ACHN (cell line): ENCODE results near the gene FAM13B.
"Not testable (repeated sequence)": the region's sequence is repeated elsewhere in the genome, so short reads cannot be mapped to it uniquely, and the experiment has no call there.

ENCODE experiments used
- DNase-seq: peaks from one replicate; pipeline ENCODE4 v3.0.0-alpha.2; 2015
- in situ Hi-C: cut with HindIII; loops from 2 replicates; pipeline ENCODE4 v1.10.0; 2017; ENCODE audit warnings: low sequenced_read_pairs, low pct_ligation_motif_present, low pct_unique_long_range_greater_than_20kb

The FAM13B gene

DNA sequence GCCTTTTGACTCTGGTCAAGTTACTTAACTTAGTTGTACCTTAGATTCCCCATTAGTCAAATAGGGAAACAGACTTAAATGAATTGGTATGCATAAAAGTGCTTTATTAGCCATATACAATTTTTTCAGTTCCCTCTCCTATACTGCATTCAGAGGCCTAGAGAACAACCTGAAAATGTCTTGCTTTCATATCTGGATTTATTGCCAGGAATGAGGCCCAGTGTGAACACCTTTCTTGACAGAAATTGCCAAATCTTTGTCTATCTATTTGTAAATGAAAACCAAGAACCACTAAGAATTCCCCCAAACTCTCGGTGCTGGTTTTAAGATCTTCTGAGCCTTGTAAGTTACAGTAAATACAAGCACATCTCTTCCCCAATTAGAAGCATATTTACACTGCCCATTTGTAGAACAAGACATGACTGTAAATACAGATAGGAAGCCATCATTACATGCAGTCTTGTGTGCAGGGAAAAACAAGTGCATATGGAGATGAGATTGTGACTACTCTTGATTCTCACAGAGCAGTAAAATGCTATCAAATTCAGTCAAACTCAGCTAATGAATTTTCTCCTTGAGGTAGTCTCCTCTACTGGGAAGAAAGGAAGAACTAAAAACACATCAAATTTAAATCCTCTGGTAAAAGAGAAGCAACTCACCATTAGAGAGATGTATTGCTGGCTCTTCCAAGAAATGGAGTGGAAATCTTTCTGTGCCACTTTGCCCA is 5.2 kb upstream of the FAM13B start:
- in situ Hi-C loops: no loop called here
- DNase-seq: no peak

DNA sequence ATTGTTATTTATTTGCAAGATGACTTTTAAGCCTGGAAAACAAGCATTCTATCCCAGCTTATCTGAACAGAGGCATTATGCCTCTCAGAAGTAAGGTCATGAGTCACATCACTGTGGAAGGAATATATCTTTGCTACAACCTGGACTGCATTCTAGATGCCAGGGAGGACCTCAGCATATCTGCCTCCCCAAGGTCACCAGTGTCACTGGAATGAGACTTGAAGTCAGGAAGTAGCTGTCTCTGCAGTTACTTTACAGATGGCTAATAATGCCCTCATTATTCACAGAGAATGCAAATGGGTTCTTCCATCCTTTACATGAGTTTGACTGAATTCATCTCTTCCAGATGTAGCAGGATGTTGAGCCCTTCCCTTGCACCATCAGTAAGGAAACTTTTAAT is 4.4 kb upstream of the FAM13B start:
- in situ Hi-C loops: no loop called here
- no peak for DNase-seq

DNA sequence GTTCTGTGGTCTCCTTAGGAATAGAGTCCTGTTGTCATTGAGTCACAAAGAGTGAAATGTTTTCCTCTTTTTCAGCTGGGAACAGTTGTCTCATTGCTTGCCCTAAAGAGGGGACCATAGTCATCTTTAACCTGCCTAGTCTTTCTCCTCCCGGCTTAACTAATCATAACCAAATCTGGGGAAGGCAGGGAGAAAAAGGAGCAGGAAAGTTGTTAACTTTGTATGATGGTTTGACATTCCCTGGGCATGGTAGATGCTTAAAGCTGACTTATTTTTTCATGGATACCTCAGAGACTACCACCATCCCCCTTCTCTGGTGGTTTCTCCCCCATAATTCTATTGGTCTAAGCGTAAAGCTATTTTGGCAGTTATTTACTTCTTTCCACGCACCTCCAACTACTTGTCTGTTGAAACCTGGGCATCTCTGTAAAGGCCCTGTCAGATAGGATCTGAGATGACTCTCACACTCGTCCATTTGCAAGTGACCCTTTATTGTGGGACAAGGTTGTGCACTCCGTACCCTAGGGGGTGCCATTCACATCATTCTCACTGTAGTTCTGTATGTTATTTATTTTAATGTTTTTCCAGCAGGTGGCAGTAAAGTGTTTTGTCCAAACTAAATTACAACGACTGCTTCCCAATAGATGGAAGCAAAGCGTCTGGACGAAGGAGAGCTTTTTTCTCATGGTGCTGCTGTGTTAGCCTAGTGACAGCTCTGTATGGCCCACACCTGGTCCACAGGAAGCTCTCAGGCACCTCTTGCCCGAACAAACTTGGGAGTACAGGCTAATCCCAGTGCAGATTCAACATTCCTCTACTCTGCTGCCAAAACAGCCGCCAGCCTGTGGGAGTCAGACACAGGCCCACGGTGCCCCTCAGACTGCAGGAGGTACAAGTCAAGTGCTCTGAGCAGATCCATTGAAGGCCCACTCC is 3.0 kb upstream of the FAM13B start:
- peak; percentile 87 for DNase-seq
- in situ Hi-C loops: no loop called here

DNA sequence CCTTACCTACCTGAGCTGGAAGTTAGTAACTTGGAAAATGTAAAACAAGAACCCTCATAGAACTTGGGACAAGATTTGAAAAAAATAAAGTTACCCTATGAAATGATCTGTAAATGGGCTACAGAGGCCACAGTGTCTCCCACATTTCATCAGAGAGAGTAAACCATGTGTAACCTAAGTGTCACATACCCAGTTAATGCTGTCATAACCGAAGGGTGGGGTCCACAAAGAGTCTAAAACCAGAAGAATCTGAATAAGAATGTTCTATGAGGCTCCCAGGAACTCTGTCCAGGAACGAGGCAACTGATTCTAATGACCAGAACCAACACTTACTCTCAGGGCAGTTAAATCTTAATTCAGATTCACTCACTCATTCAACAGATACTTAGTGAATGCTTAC is 1.0 kb upstream of the FAM13B start:
- peak; percentile 5 for DNase-seq
- in situ Hi-C loops: no loop called here

DNA sequence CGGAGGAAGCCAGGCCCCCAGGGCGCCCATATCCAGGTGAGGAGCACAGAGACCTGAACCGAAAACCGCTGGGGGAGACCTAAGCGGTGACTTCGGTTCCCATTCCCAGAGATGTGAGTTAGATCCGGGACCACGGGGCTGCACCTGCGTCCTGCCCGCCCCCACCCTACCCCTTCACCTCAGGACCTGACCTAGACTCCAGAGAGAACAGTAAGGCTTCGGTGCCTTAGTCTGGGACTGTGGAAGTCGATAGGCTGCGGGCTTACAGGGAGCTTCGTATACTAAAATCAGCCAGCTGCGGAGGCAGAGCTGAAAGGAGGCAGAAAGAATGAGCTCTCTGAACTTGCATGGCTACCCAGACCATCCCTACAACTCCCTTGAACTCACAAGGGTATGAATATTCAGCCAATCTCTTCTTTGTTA is 518 bp upstream of the FAM13B start:
- in situ Hi-C loops: no loop called here
- peak; percentile 17 for DNase-seq

DNA sequence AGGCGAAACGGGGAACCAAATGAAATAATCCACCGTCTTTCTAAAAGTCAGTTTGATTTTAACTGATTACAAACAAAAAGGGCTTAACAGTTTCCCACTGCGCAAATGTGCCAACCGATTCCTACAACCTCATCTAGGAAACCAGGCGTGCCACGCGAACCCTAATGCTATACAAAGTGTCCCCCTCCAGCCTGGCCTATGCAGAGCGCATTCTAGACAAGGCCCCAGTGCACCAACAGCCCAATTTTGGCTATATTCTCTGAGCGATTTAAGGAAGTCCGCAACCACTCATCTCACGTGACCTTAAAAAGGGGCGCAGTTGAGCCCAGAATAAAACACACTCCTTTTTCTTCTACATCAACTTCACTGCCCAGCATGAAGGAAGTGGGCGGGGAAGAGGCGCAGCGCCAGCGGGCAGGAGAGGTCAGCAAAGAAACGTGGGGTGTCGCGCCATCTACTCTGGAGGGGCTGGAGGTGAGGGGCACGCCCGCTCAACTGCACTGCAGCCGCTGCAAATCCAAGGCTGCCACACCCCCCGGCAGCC is 779 bp downstream of the FAM13B start:
- DNase-seq: peak; percentile 68
- in situ Hi-C loops: no loop called here

DNA sequence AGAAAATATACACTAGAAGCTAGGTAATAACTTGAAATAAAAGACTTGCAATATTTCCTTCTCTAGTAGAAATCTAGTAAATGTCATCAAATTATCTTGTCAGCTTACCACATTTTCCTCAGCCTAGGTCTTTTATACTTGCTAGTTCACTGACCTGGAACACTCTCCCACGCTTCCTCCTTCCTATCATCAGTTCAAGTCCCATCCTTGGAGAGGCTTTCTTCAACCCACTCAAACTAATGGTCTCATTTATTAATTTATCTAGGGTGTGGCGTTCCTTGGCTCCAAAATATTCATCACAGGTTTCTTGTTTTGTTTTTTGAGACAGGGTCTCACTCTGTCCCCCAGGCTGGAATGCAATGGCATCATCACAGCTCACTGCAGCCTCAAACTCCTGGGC is 2.9 kb downstream of the FAM13B start:
- in situ Hi-C loops: no loop called here
- DNase-seq: no peak

DNA sequence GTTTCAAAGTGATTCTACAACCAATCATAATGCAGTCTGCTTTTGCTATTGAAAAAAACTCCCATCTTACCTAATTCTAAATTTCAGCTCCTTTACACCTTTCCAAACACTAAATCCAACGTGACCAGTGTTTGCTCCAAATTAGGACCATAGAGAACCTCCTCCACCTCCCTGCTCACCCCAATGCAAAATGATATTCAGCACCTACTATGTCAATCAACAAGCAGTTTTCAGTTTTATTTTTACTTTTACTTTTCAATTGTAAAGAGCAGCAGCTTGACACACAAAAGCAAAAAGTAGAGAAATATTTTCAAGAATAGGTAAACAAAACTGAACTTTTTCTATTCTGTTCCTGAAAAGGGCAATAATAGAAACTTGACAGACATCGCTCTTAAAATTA is 3.4 kb downstream of the FAM13B start:
- DNase-seq: no peak
- in situ Hi-C loops: no loop called here

DNA sequence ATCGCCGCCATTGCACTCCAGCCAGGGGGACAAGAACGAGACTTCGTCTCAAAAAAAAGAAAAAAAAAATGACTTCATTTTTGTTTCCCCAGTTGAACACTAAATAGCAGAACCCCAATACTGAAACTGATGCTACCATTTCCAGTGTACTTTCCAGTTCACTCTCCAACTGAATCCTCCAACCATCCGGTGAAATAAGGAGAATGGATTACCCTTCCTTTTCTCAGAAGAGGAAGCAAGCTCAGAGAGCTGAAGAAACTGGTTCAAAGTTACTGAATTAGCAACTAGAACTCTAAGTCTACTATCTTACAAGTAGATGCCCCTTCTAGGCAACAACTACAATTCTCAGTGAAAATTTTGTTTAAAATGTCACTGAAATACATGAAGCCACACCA is 3.9 kb downstream of the FAM13B start:
- in situ Hi-C loops: no loop called here
- no peak for DNase-seq

DNA sequence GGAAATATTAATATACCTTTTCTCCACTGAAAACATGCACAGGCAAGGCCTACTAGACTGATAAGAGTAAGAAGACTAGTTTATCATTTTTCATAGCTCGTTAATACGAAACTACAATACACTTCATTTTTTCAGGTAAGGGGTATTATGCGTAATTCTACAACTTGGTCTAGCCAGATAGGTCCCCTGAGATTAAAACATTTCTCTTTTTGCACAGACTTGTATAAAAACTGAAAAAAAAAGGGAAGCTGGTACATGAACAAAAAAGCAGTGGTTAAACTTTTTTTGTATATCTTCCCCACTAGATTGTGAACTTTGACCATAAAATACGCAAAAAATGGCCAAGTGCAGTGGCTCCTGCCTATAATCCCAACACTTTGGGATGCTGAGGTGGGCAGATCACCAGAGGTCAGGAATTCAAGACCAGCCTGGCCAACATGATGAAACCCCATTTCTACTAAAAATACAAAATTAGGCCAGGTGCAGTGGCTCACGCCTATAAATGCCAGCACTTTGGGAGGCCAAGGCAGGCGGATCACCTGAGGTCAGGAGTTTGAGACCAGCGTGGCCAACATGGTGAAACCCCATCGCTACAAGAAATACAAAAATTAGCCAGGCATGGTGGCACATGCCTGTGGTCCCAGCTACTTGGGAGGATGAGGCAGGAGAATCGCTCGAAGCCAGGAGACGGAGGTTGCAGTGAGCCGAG is 4.5 kb downstream of the FAM13B start:
- DNase-seq, in situ Hi-C loops: not testable (repeated sequence)

DNA sequence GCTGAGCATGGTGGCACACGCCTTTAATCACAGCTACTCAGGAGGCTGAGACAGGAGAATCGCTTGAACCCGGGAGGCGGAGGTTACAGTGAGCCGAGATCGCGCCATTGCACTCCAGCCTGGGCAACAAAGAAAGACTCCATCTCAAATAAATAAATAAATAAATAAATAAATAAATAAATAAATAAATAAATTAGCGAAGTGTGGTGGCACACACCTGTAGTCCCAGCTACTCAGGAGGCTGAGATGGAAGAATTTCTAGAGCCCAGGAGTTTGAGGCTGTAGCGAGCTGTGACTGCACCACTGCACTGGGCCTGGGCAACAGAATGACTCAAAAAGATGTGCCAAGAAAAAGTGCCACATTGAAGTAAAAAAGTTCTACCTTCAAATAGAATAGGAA is 6.1 kb downstream of the FAM13B start:
- DNase-seq, in situ Hi-C loops: not testable (repeated sequence)

DNA sequence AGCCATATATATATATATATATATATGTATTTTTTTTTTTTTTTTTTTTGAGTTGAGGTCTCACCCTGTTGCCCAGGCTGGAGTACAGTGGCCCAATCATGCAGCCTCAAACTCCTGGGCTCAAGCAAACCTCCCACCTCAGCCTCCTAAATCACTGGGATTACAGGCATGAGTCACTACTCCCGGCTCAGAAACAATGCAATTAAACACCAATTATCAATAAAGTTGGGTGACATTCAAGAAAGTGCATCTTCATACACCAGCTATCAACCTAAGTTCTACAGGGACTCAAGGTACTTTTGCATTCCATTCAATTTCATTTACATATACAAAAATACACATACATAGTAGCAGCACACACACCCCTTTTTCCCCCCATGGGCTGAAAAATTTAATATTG is 7.6 kb downstream of the FAM13B start:
- DNase-seq: no peak
- in situ Hi-C loops: no loop called here

DNA sequence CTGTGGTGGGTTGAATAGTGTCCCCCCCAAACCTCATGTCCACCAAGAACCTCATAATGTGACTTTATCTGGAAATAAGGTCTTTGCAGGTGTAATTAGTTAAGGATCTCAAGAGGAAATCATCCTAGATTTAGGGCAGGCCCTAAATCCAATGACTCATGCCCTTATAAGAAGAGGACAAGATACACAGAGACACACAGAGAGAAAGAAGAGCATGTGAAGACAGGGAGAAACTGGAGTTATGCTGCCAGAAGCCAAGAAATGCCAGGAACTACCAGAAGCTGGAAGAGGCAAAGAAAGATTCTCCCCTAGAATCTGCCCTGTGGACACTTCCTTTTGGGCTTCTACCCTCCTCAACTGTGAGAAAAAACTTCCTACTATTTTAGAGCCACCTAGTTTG is 8.8 kb downstream of the FAM13B start:
- DNase-seq: no peak
- in situ Hi-C loops: no loop called here

DNA sequence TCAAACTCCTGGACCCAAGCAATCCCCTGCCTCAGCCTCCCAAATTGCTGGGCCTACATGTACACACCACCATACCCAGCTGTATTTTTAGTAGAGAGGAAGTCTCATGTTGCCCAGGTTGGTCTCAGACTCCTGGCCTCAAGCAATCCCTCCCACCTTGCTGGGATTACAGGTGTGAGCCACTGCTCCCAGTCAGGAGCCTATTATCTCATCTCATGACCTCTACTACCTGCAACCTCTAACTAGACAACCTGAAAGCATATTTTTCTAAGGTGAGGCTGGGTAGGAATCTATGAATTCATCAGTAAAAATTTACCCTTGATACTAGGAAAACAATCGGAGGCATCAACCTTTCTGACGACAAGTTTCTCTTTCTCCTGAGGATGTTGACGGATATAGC is 10.0 kb downstream of the FAM13B start:
- in situ Hi-C loops: no loop called here
- no peak for DNase-seq

DNA sequence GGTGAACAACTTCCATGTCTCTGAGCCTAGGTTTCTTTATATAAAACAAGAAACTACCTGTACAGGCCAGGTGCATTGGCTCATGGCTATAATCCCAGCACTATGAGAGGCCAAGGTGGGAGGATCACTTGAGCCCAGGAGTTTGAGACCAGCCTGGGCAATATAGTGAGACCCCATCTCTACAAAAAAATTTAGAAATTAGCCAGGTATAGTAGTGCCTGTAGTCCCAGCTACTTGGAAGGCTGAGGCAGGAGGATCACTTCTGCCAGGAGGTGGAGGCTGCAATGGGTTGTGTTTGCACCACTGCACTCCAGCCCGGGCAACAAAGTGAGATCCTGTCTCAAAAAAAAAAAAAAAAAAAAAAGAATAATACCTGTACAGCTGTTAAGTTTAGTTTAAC is 11.1 kb downstream of the FAM13B start:
- no peak for DNase-seq
- in situ Hi-C loops: no loop called here

DNA sequence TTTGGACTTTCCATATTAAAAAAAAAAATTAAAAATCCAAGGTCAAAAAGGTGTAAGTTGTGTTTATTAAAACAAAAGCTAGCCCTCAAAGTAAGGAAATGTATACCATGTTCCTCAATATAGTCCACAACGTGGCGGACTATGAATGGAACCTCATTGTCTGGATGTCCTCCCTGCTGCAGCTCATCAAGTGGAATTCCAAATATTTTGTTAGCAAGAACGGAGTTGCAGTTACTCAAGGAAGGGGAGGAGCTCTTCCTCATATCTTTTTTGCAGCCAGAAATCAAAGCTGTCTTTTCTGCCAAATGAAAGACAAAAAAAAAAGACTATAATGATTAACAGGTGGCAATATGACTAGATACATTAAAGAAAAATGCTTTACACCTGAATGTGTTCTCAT is 14.0 kb downstream of the FAM13B start:
- in situ Hi-C loops: no loop called here
- no peak for DNase-seq

DNA sequence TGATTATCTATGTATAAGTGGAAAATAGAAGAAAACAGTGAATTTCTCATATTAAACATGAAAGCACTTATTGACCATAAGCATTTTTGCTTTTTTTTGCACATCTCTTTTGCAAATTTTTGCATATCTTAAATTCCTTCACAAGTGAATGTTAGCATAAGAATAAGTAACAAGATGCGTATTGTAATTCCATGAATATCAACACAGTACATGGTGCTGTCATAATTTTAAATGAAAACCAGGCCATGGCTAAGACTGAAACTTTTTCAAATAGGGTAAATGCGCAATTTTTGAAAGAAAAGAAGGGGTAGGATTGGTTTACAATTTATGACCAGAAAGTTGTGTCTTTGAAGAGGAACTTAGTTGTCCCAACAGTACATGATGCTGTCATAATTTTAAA is 17.0 kb downstream of the FAM13B start:
- DNase-seq: no peak
- in situ Hi-C loops: no loop called here

DNA sequence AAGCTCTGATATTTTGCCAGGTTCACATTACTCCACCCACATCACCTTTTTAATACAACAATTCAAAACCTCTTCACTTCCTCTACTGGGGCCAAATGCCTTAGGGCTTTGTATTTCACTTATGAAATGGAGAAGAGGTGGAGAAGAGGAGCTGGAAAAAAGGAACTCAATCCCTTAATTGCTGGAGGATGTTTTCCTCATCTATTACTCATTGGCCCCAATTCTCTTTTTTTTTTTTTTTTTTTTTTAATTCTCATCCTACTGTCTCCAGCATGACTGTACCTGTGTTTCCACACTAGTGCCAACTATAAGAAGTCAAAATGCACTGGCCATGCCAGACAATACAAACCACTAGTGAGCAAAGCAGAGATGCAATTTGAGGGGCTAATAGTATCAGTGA is 20.9 kb downstream of the FAM13B start:
- in situ Hi-C loops: no loop called here
- no peak for DNase-seq

DNA sequence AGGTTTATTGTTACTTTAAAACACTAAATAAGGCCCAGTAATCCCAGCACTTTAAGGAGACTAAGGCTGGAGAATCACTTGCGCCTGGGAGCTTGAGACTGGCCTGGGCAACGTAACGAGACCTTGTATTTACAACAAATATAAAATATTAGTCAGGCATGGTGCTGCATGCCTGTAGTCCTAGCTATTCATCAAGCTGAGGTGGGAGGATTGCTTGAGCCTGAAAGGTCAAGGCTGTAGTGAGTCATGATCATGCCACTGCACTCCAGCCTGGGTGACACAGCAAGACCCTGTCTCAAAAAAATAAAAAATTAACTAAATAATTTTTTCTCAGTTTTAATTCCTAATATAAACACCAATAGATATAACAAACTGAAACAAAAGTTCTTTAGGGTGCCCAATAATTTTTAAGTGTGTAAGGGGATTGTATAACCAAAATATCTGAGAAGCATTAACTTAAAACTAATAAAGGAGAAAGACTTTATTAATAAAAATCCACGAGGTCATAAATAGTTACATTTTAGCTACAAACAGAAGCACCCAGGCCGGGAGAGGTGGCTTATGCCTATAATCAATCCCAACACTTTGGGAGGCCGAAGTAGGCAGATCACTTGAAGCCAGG is 32.7 kb downstream of the FAM13B start:
- peak; percentile 74 for DNase-seq
- in situ Hi-C loops: no loop called here
